HG03571 (cell line): ENCODE data around the gene HOXB4.

ENCODE experiments used
- ATAC-seq: cut with Tn5 transposase; IDR thresholded peaks from one replicate; pipeline ENCODE4 v1.9.1; 2021; ENCODE audit not compliant: unreplicated experiment

Gene HOXB4

GRCh38 chr17:48601539-48602425 is 23.6 kb upstream of the HOXB4 start:
- no peak for ATAC-seq

GRCh38 chr17:48601207-48601538 is 23.0 kb upstream of the HOXB4 start:
- ATAC-seq = no peak

GRCh38 chr17:48600244-48601098 is 22.3 kb upstream of the HOXB4 start:
- ATAC-seq = no peak

- no peak for ATAC-seq
Observed at GRCh38 chr17:48599354-48599753, 21.2 kb upstream of the HOXB4 start.

- ATAC-seq = no peak
Observed at GRCh38 chr17:48598736-48599135, 20.6 kb upstream of the HOXB4 start.

GRCh38 chr17:48597778-48598631 is 19.9 kb upstream of the HOXB4 start:
- no peak for ATAC-seq

GRCh38 chr17:48597528-48597777 is 19.3 kb upstream of the HOXB4 start:
- ATAC-seq = no peak

GRCh38 chr17:48596735-48597527 is 18.8 kb upstream of the HOXB4 start:
- ATAC-seq = no peak

- no peak for ATAC-seq
Observed at GRCh38 chr17:48596000-48596734, 18.0 kb upstream of the HOXB4 start.

- no peak for ATAC-seq
Observed at GRCh38 chr17:48595278-48595999, 17.3 kb upstream of the HOXB4 start.

GRCh38 chr17:48594538-48595277 is 16.6 kb upstream of the HOXB4 start:
- no peak for ATAC-seq

GRCh38 chr17:48593840-48594537 is 15.8 kb upstream of the HOXB4 start:
- ATAC-seq = no peak

GRCh38 chr17:48593126-48593829 is 15.1 kb upstream of the HOXB4 start, which contains the start of gene HOXB5:
HOXB5 (minus strand) TSS chr17:48593779; CDS start chr17:48593682, 97 bp downstream.
- ATAC-seq = no peak

- ATAC-seq = no peak
Observed at GRCh38 chr17:48592577-48592976, 14.4 kb upstream of the HOXB4 start.

GRCh38 chr17:48592057-48592514 is 13.9 kb upstream of the HOXB4 start:
- no peak for ATAC-seq

GRCh38 chr17:48591255-48592056 is 13.3 kb upstream of the HOXB4 start:
- ATAC-seq = no peak
